GM19328 (cell line): Measurements from ENCODE around the gene CHRDL1.
"Not testable (repeated sequence)": the region's sequence is repeated elsewhere in the genome, so short reads cannot be mapped to it uniquely, and the experiment has no call there.

Source experiments
- ATAC-seq: cut with Tn5 transposase; IDR thresholded peaks from one replicate; pipeline ENCODE4 v1.9.1; 2021; ENCODE audit warnings: mild to moderate bottlenecking, moderate library complexity; ENCODE audit not compliant: unreplicated experiment

CHRDL1 gene

DNA sequence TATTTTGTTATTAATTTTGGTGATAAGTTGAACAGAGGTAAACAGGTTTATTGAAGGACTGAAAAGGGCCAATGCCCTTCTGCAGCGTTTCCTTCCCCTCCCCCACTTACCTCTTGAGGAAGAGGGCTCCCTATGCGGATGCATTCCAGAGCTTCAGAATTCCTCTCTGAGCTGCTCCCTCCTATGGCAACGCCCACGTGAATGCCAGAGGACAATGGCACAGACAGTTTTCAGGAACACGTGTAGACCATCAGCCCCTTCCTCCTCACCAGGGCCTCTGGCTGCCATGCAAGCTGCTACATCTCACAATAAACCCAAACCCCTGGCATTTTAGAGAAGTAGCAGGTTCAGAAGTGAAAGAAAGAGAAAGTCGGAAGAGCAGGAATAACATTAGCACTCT lies 127.9 kb downstream of the CHRDL1 start:
- ATAC-seq: no peak

DNA sequence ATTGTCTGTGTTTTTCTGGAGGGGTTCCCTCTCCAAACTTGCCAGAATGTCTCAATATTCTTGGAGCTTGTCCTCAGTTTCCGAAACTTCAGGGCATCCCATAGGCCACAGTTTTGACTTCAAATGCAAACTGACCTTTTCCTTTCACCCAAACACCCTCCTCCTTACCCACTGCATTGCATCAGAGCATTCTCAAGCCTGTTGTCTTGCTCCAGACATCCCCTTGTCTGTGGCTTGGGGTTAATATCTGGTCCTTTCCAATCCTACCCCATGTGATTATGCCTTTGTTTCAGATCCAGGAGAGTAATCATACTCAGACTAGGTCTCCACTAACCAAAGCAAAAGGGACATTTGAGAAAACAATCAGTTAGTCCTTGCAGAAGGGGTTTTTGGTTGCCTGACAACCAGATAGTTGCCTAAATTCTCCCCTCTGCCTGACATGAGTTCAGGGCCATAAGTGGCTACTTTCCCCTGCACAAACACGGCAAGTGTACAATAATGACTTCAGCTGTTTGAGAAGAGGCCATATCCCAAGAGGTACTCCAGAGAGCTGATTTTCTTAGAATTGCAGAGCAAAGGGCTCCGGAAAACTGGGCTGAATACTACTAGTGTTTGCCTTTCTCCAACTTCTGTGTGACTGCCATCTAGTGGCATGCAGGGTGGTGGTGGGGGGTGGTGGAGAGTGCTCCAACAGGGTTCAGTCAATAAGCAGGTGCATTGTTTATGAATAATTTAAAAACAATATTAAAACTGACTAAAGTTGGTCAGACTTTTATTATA lies 130.2 kb downstream of the CHRDL1 start:
- peak; percentile 83 for ATAC-seq

DNA sequence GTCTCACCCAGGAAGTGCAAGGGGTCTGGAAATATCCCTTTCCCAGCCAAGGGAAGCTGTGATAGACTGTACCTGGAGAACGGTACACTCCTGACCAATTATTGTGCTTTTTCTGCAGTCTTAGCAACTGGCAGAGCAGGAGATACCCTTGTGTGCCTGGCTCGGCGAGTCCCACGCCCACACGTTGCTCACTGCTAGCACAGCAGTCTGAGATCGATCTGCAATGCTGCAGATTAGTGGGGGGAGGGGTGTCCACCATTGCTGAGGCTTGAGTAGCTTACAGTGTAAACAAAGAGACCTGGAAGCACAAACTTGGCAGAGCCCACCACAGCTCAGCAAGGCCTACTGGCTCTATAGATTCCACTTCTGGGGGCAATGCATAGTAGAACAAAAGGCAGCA lies 138.5 kb downstream of the CHRDL1 start:
- no peak for ATAC-seq

DNA sequence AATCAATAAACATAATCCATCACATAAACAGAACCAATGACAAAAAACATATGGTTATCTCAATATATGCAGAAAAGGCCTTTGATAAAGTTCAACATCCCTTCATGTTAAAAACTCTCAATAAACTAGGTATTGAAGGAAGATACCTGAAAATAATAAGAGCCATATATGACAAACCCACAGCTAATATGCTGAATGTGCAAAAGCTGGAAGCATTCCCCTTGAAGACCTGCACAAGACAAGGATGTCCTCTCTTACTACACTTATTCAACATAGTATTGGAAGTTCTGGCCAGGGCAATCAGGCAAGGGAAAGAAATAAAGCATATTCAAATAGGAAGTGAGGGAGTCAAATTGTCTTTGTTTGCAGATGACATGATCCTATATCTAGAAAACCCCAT lies 141.3 kb downstream of the CHRDL1 start:
- not testable (repeated sequence) for ATAC-seq

DNA sequence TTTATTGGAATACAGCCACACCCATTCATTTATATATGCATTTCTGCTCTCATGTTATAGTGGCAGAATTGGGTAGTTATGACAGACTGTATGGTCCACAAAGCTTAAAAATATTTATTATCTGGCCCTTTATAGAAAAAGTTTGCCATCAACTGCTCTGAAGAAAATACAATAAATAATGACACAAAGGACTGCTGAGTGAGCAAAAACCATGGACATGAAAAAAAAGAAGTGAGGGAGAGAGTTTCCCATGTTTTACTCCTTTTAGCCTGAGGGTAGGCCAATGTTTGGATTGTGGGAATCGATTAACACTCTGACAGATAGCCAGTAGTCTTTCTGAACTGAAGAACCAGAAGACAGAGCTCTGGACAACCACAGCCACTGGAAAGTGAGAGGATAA lies 149.2 kb downstream of the CHRDL1 start:
- no peak for ATAC-seq
